Measurements from ENCODE around the gene ZC3H18. TPM values are rescaled to one million over a fixed set of nuclear protein-coding genes. Genes with fewer than 3 reads are reported as not detected.

Gene ZC3H18
- total RNA-seq, 1 experiment from 2014 or later = 12.6 TPM

- DNase-seq (ENCODE audit: low read depth) = no peak
These were observed 108.2 kb downstream of the ZC3H18 start for GRCh38 chr16:88678224-88678979.

- no peak for DNase-seq (ENCODE audit: low read depth)
These were observed 110.4 kb downstream of the ZC3H18 start for GRCh38 chr16:88680554-88681083.

- DNase-seq (ENCODE audit: low read depth) = no peak
These were observed 111.0 kb downstream of the ZC3H18 start for GRCh38 chr16:88681084-88681680.

Other genes with a start within 250 kb of the ZC3H18 start
- gene ZNF469, start 187.4 kb upstream of the ZC3H18 start, total RNA-seq (2014; rRNA removed; shearing (Covaris generic)) = 0.23 and 0.27 TPM in 2 replicates
- 0.30 and 0.40 TPM in 2 replicates for gene ZFPM1, start 117.1 kb upstream of the ZC3H18 start, total RNA-seq (2014; rRNA removed; shearing (Covaris generic))
- gene IL17C, start 68.2 kb downstream of the ZC3H18 start, total RNA-seq (2014; rRNA removed; shearing (Covaris generic)) = not detected in 2 replicates
- 259 and 288 TPM in 2 replicates for gene CYBA, start 80.7 kb downstream of the ZC3H18 start, total RNA-seq (2014; rRNA removed; shearing (Covaris generic))
- gene MVD, start 92.7 kb downstream of the ZC3H18 start, total RNA-seq (2014; rRNA removed; shearing (Covaris generic)) = 27.3 and 27.7 TPM in 2 replicates
- gene SNAI3, start 116.1 kb downstream of the ZC3H18 start, total RNA-seq (2014; rRNA removed; shearing (Covaris generic)) = not detected in 2 replicates
- 16.5 and 18.5 TPM in 2 replicates for gene RNF166, start 136.0 kb downstream of the ZC3H18 start, total RNA-seq (2014; rRNA removed; shearing (Covaris generic))
- 17.4 and 22.0 TPM in 2 replicates for gene CTU2, start 136.1 kb downstream of the ZC3H18 start, total RNA-seq (2014; rRNA removed; shearing (Covaris generic))
- gene PIEZO1, start 214.8 kb downstream of the ZC3H18 start, total RNA-seq (2014; rRNA removed; shearing (Covaris generic)) = 62.9 and 70.8 TPM in 2 replicates
- 23.1 and 30.6 TPM in 2 replicates for gene CDT1, start 233.4 kb downstream of the ZC3H18 start, total RNA-seq (2014; rRNA removed; shearing (Covaris generic))
- 106 and 112 TPM in 2 replicates for gene APRT, start 241.5 kb downstream of the ZC3H18 start, total RNA-seq (2014; rRNA removed; shearing (Covaris generic))